NCI-H146 treated with DMSO at 0.1 percent for 48 hours (cell line): ENCODE results near the gene SLC5A5.

Source experiments
- DNase-seq: peaks from one replicate; lab custom pipeline; 2025; ENCODE audit not compliant: unreplicated experiment; lab: John Stamatoyannopoulos, UW

SLC5A5 gene

DNA sequence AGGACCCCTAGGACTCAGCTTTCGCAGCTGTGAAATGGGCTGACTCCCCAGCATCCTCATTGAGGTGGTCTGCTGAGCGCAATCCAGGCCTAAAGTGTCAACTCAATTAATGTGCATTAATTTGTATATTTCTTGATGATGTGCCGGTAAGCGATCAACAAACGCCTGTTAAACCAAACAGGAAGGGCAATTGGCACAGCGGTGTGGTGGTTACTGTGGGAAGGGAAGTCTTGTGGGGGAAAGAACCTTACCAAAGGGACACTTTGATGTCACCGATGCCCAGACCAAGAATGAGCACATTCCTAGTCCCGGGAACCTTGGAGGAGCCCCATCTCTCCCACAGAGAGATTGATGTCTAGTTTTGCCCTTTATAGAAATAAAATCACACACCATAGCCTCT is 25.6 kb upstream of the SLC5A5 start:
- DNase-seq: no peak

DNA sequence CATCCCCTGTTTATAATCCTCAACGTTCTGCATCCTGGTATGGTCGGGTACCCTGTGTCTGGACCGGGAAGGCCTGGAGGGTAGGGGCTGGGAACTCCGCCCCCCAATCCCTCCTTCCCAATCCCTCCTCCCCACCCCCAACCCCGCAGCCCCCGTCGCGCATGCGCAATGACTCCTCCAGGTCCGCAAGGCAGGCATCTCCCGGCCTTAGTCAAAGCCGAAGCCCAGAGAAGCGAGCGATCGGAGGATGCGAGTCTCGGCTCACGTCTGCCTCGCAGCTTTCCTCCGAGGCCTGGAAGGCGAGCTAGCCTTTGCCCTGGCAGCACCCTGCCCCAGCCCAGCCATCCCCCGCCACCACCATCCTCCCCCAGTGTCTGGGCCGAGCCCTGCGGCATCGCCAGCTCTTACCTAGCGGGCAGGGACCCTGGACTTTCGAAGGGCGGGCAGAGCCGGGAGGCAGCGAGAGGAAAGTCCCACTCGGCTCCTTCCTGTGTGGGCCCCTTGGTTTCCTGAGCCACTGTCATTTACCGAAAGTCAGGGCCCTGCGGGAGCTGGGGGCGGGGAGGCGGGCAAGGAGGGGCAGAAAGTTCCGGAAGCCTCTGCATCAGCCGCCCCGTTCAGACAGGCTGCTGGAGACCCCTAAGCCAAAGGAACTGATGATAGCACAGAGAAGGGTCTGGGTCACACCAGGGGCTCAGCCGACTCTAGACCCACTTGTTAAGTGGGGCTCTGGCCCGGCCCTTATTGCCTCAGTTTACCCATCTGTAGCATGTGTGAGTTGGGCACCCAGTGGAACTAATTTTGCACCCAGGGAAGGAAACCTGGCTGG is 24.0 kb upstream of the SLC5A5 start, which contains the start of gene JAK3:
JAK3 (minus strand) TSS at position 445 of the 829 bp plus-strand sequence. CDS start 3,565 bp downstream, outside the sequence.
- DNase-seq: no peak

DNA sequence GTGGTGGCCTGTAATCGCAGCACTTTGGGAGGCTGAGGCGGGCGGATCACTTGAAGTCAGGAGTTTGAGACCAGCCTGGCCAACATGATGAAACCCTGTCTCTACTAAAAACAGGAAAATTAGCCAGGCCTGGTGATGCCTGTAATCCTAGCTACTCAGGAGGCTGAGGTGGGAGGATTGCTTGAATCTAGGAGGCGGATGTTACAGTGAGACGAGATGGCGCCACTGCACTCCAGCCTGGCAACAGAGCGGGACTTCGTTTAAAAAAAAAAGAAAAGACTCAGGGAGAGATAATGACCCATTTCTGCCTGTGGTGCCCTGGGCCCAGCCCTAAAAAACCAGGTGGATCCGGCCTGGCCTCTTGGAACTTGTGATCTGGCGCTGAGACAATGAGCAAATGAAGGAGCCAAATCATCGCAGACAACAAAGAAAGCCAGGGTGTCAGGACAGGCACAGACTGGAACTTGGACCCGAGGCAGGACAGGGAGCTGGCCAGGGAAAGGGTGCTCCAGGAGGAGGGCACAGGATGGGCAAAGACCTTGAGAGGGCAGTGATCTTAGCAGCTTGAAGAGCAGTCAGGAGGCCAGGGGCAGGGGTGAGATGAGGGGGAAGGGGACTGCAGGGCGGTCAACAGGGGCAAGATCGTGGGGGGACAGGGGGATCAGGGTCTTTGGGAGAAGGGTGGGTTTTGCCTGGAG is 23.0 kb upstream of the SLC5A5 start:
- no peak for DNase-seq

DNA sequence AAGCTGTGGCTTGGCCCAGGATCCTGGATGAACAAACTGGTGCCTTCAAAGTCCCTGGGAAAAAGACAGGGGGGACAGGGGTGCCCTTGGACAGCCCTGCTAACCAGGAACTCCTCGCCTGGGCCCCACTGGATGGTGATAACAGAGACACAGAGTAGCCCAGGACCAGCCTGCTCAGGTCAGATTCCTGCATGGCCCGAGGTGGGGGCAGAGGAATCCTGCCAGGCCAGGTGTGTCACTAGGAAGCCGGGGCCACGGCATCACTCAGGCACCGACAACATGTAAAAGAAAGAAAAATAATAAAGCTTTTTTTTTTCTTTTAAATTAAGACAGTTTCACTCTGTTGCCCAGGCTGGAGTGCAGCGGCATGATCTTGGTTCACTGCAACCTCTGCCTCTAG is 17.7 kb upstream of the SLC5A5 start:
- DNase-seq: no peak

DNA sequence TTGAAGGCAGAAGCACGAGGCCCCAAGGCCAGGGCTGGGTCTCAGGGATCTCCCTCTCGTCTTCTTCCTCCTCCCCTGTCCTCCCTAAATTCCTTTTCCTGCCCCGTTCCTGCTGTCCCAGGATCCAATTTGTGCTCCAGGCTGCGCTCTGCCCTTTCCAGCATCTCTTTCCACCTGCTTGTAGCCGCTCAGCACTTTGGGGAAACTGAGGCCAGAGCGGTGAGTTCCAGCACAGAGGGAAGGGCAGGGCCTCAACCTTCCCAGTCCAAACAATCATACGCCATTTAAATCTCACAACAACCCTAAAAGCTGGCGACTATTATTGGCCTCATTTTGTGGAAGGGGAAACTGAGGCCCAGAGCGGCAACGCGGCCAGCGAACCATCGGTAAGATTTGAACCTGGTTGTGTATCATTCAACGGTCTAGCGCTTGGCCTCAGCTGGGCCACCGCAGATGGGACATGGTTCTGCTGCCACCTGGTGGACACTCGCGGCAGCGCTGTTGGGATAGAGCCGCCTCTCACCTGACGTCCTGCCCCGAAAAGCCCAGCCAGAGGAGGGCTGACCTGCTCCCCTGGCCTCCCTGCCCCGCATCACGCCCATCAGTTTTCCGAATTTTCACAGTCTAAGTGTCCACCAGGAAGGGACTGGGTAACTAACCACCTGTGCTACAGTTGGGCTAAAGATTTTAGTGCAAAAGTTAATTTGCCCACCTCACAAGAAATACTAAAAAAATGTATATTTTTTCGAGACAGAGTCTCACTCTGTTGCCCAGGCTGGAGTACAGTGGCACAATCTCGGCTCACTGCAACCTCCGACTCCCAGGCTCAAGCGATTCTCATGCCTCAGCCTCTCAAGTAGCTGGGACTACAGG is 16.2 kb upstream of the SLC5A5 start:
- DNase-seq: peak; percentile 34

DNA sequence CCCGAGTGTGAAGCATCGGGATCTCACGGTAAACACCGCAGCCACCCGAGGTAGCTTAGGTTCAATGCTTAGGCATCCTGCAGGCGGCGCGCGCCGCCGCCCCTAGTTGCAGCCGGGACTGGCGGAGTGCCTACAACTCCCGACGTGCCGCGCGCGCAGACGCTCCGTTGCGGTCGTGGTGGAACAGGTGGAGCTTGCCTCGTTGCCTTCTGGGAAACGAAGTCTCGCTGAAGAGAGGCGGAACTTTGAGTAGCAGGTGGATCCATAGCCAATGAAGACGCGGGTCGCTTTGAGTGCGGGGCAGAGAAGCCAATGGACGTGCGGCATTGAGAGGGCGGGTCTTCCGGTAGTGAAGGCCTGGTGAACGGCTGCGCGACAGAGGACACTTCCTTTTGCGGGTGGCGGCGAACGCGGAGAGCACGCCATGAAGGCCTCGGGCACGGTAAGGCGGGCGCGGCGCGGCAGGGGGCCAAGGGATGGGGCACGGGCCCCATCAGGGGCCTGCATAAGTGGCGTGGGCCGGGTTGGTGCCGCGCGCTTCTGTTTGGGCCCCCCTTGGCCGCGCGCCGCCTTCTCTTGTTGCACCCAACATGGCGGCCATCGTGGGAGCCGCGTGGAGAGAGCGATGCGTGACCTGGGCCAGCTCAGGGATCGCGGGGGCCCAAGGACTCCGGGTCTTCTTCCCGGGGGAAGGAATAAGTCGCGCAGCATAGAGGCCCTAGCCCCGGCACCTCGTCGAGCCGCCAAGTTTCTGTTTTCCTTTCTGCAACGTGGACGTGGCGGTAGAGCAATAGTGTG is 12.0 kb upstream of the SLC5A5 start, which contains the start of gene RPL18A:
RPL18A (plus strand) TSS at position 378 of the 798 bp plus-strand sequence; CDS start at position 425, 47 bp downstream.
- DNase-seq: peak; percentile 99

DNA sequence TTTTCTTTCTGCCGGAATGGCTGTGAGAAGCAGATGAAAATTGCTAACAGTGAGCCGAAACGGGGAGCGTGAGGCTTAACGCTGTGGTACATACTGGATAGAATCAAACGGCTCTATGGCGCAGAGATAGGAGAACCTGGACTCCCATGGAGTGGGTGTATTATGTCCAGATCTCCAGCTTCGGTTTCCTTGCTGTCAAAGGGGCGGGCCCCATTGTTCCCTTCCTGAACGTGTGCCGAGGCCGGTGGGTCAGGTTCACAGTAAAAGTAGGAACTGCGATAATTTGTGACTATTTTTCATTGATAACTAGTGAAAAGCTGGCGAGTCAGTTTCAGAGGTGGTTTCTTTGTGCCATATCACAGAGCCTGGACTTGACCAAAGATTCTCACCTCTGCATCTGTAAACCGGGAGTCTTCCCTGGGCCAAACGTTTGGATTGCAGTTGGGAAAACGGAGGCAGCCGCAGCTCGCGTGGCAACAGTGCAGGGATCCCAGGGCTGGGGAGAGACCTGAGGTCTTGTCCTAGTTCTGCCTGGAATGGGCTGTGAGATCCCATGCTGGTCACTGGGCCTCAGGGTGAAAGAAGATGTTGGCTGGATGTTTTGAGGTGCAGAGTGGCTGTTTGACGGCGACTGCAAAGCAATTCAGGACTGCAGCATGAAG is 11.3 kb upstream of the SLC5A5 start:
- DNase-seq: peak; percentile 20

DNA sequence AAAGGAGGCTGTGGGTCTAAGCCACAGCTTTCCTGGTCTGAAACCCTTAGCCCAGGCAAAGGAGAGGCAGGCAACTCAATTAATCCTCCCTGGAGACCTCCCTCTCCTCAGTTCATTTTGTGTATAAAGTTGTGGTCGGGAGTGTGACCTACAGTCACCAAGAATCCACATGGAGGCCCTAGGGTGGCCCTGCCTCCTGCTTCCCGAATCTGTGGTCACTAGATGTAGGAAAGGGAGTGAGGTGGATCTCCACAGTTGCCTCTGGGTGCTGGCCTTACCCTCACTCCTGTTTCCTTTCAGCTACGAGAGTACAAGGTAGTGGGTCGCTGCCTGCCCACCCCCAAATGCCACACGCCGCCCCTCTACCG is 10.8 kb upstream of the SLC5A5 start:
- no peak for DNase-seq

DNA sequence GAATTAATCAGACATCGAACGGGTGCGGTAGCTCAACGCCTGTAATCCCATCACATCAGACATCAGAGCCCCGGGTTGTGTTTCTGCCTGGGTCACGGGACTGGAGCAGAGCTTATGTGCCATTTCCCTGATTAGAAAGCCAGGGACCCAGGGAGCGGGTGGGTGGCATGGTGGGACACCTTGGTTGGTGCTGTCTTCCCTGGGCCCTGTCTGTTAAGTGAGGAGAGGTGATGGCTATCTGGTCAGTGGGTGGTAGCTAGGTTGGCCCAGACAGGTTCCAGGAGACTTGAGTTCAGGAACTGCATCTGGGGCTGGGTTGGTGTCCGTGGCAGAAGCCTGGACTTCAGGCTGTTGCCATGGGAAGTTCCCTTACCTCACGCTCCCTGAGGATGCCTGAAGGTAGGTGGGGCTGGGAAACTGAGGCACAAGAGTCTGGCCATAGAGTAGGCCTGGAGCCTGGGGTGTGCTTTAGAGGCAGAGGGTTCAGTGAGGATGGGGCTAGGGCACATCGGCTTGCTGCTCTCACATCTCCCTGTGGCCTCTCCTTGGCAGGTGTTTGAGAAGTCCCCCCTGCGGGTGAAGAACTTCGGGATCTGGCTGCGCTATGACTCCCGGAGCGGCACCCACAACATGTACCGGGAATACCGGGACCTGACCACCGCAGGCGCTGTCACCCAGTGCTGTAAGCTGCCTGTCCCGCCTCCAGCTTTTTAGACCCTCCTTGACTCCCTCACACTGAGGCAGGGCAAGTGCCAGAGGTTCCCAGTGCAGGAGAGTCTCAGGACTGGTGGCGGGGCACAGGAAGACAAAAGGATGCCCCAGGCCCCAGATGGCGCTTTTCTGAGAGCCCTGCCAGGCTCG is 10.0 kb upstream of the SLC5A5 start:
- no peak for DNase-seq

DNA sequence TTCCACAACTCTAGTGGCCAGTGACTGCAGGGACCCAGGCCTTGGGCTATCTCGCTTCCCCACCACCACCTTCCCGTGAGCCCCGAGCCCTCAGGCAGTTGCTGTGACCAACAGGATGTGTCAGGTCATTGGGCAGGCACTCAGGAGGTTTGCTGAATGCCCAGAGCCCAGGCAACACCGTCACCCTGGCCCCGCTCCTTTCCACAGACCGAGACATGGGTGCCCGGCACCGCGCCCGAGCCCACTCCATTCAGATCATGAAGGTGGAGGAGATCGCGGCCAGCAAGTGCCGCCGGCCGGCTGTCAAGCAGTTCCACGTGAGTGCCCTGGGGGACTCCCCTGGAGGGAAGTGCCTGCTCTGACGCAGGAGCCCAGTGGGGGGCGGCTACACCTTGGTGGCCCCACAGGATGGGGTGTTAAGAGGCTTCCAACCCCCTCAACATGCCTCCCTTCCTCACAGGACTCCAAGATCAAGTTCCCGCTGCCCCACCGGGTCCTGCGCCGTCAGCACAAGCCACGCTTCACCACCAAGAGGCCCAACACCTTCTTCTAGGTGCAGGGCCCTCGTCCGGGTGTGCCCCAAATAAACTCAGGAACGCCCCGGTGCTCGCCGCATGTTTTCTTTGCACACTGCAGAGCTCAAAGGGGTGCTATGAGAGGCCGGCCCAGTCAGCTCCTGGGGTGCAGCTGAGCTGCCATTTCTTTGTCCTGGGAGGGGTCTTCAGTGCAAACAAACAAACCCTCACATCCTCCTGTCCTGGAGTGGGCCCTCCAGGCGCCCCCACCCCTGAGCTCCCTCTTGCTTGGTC is 8.8 kb upstream of the SLC5A5 start:
- no peak for DNase-seq

DNA sequence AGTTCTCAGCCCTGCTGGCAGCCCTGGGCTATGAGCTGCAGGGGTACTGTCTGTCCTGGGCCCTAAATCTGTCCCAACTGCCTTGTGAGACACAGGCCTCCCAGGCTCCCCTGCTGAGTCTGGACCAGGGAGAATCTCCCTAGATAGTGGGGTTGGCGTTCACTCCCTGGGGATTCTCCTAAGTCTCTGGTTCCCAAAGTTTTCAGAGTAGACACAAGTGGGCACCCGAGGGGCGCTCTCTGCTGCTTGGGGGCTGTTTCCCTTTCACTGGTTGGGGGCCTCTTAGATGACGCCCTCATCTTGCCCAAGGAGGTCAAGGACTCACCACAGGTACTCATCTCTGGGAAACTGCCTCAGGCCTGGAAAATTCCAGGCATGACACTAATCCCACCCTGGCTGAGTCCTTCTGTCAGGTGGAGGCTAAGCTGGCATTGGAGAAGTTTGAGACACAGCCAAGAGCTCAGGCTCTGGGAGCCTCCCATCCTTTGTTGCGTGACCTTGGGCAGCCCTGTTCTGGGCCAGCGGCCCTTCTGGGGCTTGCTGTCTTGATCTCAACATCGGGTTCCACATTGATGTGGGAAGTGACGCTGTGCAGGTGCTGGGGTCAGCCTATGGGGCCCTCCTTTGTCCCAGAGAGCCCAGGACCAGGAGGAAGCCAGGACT is 8.1 kb upstream of the SLC5A5 start:
- no peak for DNase-seq

DNA sequence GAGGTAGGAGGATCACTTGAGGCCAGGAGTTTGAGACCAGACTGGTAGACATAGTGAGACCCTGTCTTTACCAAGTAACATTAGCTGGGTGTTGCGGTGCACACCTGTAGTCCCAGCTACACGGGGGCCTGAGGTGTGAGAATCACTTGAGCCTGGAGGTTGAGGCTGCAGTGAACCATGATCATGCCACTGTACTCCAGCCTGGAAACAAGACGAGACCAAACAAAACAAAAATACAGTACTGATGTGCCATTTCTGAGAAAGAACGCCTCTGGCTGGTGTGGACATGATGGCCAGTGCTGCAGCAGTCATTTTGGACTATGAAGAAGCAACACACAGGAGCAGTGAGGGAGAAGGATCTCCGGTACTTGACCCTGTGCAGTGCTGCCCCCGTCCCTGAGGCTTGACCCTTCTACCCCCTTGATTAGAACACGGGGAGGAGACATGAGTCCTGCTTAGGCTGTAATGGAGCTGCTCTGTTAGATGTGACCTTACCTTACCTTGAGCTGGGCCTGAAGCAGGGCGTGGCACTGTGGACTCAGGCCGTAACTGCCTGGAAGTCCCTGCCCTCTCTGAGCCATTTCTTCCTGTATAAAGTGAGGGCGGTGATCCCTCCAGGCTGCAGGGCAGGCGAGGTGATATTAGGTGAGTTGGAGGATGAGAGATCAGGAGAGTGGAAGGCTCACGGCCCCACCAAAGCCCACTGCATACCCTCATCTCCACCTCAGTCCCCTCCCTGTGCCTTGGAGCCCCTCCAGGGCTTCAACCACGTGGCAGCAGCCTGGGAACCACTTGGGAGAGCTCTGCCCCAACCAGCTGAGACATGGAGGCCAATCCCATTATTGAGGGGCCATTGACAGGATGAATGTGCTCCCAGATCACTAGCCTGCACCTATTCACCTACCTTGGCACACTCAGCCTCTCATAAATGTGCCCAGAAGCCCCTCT is 6.1 kb upstream of the SLC5A5 start:
- no peak for DNase-seq

DNA sequence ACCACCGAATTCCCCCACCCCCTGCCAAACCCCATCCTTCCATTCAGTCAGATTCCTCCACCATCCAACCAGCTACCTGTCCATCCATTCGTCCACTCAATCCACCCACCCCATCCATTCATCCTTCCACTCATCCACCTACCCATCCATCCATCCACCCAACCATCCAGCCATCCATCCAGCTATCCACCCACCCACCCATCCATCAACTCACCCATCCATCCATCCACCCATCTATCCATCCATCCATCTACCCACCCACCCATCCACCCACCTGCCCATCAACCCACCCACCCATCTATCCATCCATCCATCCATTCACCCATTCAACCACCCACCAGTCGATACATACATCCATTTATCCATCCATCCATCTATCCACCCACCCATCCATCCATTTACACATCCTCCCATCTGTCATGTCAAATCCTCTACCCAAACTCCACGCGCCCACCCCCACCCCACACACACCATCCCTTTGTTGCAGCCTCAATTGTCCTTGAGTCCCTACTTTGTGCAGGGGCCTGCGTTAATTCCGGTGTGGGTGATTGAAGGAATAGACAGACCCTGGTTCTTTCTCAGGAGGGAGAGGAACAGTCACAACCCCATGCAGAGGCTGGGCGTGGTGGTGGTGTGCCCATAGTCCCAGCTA is 5.3 kb upstream of the SLC5A5 start:
- DNase-seq: no peak

DNA sequence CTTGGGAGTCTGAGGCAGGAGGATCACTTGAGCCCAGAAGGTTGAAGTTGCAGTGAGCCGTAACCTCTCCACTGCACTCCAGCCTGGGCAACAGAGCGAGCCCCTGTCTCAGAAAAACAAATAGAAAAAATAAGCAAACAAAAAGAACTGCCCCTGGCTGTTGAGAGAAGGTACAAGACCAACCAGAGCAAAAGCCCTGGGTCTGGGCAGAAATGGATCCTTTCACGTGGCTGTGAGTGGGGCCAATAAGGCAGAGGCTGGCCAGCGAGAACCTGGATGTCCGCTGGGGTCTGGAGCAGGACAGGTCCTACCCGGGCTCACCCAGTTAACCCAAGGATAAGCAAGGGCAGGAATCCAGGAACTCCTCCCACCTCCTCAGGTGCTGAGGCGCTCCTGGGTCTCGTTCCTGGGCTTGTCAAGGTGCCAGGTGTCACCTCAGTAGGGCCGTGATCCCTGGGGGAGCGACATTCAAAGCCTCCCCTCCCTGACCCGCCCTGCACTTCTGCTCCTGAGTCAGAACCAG is 4.7 kb upstream of the SLC5A5 start:
- DNase-seq: no peak

DNA sequence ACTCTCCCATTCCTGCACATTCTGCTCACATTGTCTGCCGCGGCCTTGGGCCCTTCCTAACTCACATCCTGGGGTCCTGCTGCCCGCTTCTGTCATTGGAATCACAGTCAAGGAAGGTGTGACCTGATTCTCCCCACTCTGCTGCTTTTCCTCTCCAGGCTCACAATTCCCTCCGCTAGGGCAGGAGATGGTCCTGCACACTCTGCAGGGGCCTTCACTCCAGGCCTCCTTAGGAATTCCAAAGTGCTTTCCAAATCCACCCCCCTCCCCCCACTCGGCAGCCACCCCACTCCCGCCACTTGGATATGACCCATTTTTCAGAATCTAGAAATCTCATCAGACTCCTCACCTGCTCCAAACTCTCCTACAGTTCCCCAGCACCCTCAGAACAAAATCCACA is 3.1 kb upstream of the SLC5A5 start:
- no peak for DNase-seq

DNA sequence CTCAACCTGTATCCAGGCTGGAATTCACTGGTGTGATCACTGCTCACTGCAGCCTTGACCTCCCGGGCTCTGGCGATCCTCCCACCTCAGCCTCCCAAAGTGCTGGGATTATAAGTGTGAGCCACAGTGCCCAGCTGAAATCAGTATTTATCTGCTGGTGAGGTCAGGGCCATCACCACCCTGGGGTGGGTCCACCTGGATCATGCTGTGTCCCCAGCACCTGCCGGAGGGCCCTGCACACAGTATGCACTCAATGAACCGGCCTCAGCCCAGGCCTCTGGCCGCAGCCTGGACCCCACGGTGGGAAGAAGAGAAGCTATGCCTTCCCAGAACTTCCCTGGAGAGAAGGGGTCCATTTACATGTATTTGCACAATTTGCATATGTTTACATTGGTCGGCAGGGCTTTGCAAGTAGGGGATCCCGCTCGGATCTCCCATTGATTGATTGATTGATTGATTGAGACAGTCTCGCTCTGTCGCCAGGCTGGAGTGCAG is 2.6 kb upstream of the SLC5A5 start:
- no peak for DNase-seq
